Heart left ventricle (tissue), 16 donors: ENCODE results near the gene ARAP1. TPM values are rescaled to one million over a fixed set of nuclear protein-coding genes. Genes with fewer than 3 reads are reported as not detected.

Source experiments
- ATAC-seq, 4 donors: fragments of 200-7000 bp; cut with Tn5 transposase; one replicate each; pipeline ENCODE4 v1.9.1; 2020 to 2022; ENCODE audit warnings: moderate library complexity in 4 of 4, mild to moderate bottlenecking in 3 of 4, moderate number of reproducible peaks in 1 of 4
- DNase-seq, 5 donors: peaks; one replicate each; pipeline ENCODE4 v3.0.0-alpha.2; 2020
- H3K27ac ChIP-seq, 12 donors: fragments of 200-600 bp; sonication (generic) in 4 of 12; one replicate each; pipeline versions ENCODE4 v1.5.0 to v1.8.0; 2016 to 2022; ENCODE audit warnings: mild to moderate bottlenecking in 2 of 12
- H3K27me3 ChIP-seq, 9 donors: fragments of 200-600 bp; sonication (generic) in 2 of 9; one replicate each; pipeline versions ENCODE4 v1.5.1 to v1.8.0; 2016 to 2022; ENCODE audit warnings: mild to moderate bottlenecking in 3 of 9
- H3K36me3 ChIP-seq, 9 donors: fragments of 200-600 bp; sonication (generic) in 2 of 9; one replicate each; pipeline versions ENCODE4 v1.5.0 to v1.8.0; 2018 to 2022; ENCODE audit warnings: mild to moderate bottlenecking in 2 of 9
- H3K4me1 ChIP-seq, 12 donors: fragments of 200-600 bp; sonication (generic) in 4 of 12; one replicate each; pipeline versions ENCODE4 v1.5.0 to v1.8.0; 2016 to 2022; ENCODE audit warnings: mild to moderate bottlenecking in 3 of 12
- H3K4me3 ChIP-seq, 12 donors: fragments of 200-600 bp; sonication (generic) in 4 of 12; one replicate each; pipeline versions ENCODE4 v1.5.0 to v1.8.0; 2017 to 2022; ENCODE audit warnings: mild to moderate bottlenecking in 9 of 12, moderate library complexity in 4 of 12
- H3K9me3 ChIP-seq, 12 donors: fragments of 200-600 bp; sonication (generic) in 4 of 12; one replicate each; pipeline versions ENCODE4 v1.5.0 to v1.8.0; 2016 to 2022; ENCODE audit warnings: mild to moderate bottlenecking in 1 of 12
- CTCF ChIP-seq, 12 donors: fragments of 200-600 bp; sonication (generic) in 4 of 12; IDR thresholded peaks; one replicate each; pipeline versions ENCODE4 v1.5.0 to v1.8.0; 2018 to 2022; ENCODE audit warnings: antibody characterized with exemption in 12 of 12, mild to moderate bottlenecking in 5 of 12
- POLR2A ChIP-seq, 2 donors: fragments of 450-650 bp; IDR thresholded peaks; one replicate each; pipeline ENCODE4 v1.6.1; 2017; ENCODE audit warnings: antibody characterized with exemption in 2 of 2, mild to moderate bottlenecking in 2 of 2, moderate library complexity in 2 of 2
- WGBS, 4 donors: extraction: QIAGEN DNeasy Blood & Tissue Kit in 2 of 4; methylation state at CpG; one replicate each; pipeline versions ENCODE4 v1.1.5 to v1.1.7; 2013 to 2018; 5-methylcytosine and 5-hydroxymethylcytosine counted together
- intact Hi-C, 10 donors: fragments of 100-400 bp; cut with DNase I; formaldehyde crosslinking; loops; one replicate each; pipeline versions ENCODE4 v1.11.1 to v1.14.2; 2022
- polyA plus RNA-seq, 2 donors: library from polyadenylated mRNA; stranded (reverse); fragments of 200-250 nt; gene quantifications; one replicate each; pipeline ENCODE4 v1.2.3, GENCODE V29; 2013
- total RNA-seq, 9 donors: library from RNA; depleted of rRNA in 2 of 9; stranded (reverse); fragments of >200 nt in 2 of 9; fragmentation: NEBNext Ultra II Directional in 3 of 9; extraction: Animal tissue kit (Norgen Biotek cat#: 25700) in 3 of 9; gene quantifications; one replicate each; pipeline versions ENCODE4 v1.1.0 to v1.2.4, GENCODE V29; 2016 to 2023
- donor health status: ischemic (EF 13 %, LVEDD 7.1; RV severe dilation, severe dysfunction).
- donor health status: healthy with polysubstance abuse.
- donor health status: DM: no; HTN: yes; CAD: no.
- donor health status: DM: no; HTN: no; CAD: no.
- donor health status: ischemic (EF 25% LVEDD 6.9; RV normal size, moderate dysfunction).
- donor health status: ischemic (EF 25% LVEDD 5.7; RV mildly dilated, moderate dysfunction).
- donor health status: healthy.
- donor health status: DM: yes; HTN: yes; CAD: no.
- donor health status: ischemic (EF 35%, LVEDD 5.7; RV mildly dilated, moderate dysfunction).
- donor health status: nonischemic (EF 11% LVEDD 7.7; RV severe dilation, severe dysfunction).
- donor health status: DM: yes; HTN: yes; CAD: no.
- donor health status: PGD.
- donor health status: ischemic (EF 29% LVEDD 5.4; RV normal size, mild dysfunction).
- donor health status: nonischemic (EF 23%, LVEDD 6.1; RV moderate dilation, normal function).

The ARAP1 gene
- total and polyA plus RNA-seq, 11 donors: 35.4 to 116 (median 43.6) TPM

- Histone ChIP-seq H3K27me3 (no peaks in the 10 kb centered on the region), H3K4me3 (no peak overlapping the region), H3K4me1 (peaks cover 0 to 45% (median 11%) of the 10 kb centered on the region in 12 donors), H3K36me3 (peaks cover 0 to 27% (median 0%) of the 10 kb centered on the region in 9 donors), H3K9me3 (no peaks in the 10 kb centered on the region), H3K27ac (no peak overlapping the region)
- WGBS, 4 donors: 58 to 77% (median 68%) methylated on average over 4 of the region's 4 CpGs
- TF ChIP-seq POLR2A (IDR thresholded peaks at IDR 0.05) (no peak), CTCF (IDR thresholded peaks at IDR 0.05) (no peak)
- no peak for ATAC-seq
- intact Hi-C loops: loop anchor here in 8 of 10 donors (2.0 to 10.0 kb wide), 8 partner anchors 65 to 557 kb away; partner anchors contain the start of genes FCHSD2 (in 1 of the 8), P2RY6 (in 1 of the 8) and STARD10 (in 1 of the 8)
- DNase-seq: peak in 2 of 5 donors; percentile 23 to 40
Measured at GRCh38 chr11:72727521-72727920, 24.7 kb downstream of the ARAP1 start.

- H3K36me3 ChIP-seq: peaks cover 0 to 27% (median 0%) of the 10 kb centered on the region in 9 donors
- ATAC-seq: no peak
- H3K27ac ChIP-seq: no peak overlapping the region
- 92 to 95% (median 93%) methylated on average over 35 to 40 of the region's 40 CpGs for WGBS, 4 donors
- no peak for TF ChIP-seq CTCF (IDR thresholded peaks at IDR 0.05)
- intact Hi-C loops: loop anchor here in 8 of 10 donors (2.0 to 10.0 kb wide), 8 partner anchors 66 to 558 kb away; partner anchors contain the start of genes FCHSD2 (in 1 of the 8), P2RY6 (in 1 of the 8) and STARD10 (in 1 of the 8)
- peaks cover 0 to 51% (median 12%) of the 10 kb centered on the region in 12 donors for H3K4me1 ChIP-seq
- peak in 2 of 5 donors; percentile 24 to 67 for DNase-seq
- no peaks in the 10 kb centered on the region for H3K9me3 ChIP-seq
- no peaks in the 10 kb centered on the region for H3K27me3 ChIP-seq
- no peak overlapping the region for H3K4me3 ChIP-seq
Measured at GRCh38 chr11:72726266-72727220, 25.7 kb downstream of the ARAP1 start.

GRCh38 chr11:72725724-72726028 lies 26.5 kb downstream of the ARAP1 start:
- H3K4me1 ChIP-seq: peaks cover 0 to 60% (median 19%) of the 10 kb centered on the region in 12 donors
- intact Hi-C loops: loop anchor here (1.0 to 10.0 kb wide), 14 partner anchors 65 to 559 kb away; partner anchors contain the start of genes STARD10 (in 2 of the 10), ATG16L2 (in 1 of the 10), FCHSD2 (in 1 of the 10) and P2RY6 (in 1 of the 10)
- DNase-seq: peak in 1 of 5 donors; percentile 11

More at GRCh38 chr11:72725724-72726028, 26.5 kb downstream of the ARAP1 start:
- Histone ChIP-seq H3K27me3 (no peaks in the 10 kb centered on the region), H3K9me3 (no peaks in the 10 kb centered on the region), H3K27ac (no peak overlapping the region), H3K4me3 (no peak overlapping the region), H3K36me3 (peaks cover 0 to 27% (median 0%) of the 10 kb centered on the region in 9 donors)
- ATAC-seq: no peak
- TF ChIP-seq POLR2A (IDR thresholded peaks at IDR 0.05) (no peak), CTCF (IDR thresholded peaks at IDR 0.05) (no peak)
- WGBS, 4 donors: 71 to 90% (median 81%) methylated on average over 4 of the region's 4 CpGs
